Astrocyte (in vitro differentiated cells and primary cell): ENCODE measurements around the gene RNF157.

ENCODE experiments used
- CTCF ChIP-seq: IDR thresholded peaks from 2 replicates; pipeline ENCODE4 v1.5.1; 2011; ENCODE audit warnings: low read depth, mild to moderate bottlenecking, inconsistent platforms, low read length, moderate library complexity; ENCODE audit not compliant: insufficient read depth
- EZH2 ChIP-seq: IDR thresholded peaks from 2 replicates; pipeline ENCODE4 v1.6.1; 2012; ENCODE audit warnings: mild to moderate bottlenecking, low read length, inconsistent platforms; ENCODE audit not compliant: insufficient read depth

DNA sequence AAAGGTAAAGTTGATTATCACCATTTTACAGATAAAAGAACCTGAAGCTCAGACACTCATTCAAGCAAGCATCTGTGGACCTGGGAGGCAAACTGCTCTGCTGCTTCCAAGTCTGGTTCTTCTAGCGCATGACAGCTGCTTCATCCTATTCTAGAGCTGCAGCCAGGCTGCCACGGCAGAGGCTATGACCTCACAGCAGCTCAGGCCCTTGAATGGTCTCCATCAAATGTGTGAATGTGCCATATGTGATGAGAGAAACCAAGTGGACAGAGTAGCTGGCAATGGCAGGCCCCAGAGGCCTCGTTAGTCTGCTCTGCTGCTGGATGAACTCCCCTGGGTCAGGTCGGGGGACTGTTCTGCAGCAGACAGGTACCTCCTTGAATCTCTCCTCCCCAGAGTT lies 68.6 kb downstream of the RNF157 start:
- TF ChIP-seq CTCF (no peak), EZH2 (no peak)
